K562 (cell line): ENCODE data around the gene RPRM. TPM values are rescaled to one million over a fixed set of nuclear protein-coding genes. Genes with fewer than 3 reads are reported as not detected.

Experiments used
- ATAC-seq: fragments of 200-7000 bp; cut with Tn5 transposase; 3 replicates; pipeline ENCODE4 v1.9.1; 2020; ENCODE audit warnings: moderate library complexity
- BruUV-seq: library from RNA; stranded (reverse); fragments of 400-500 nt; replicated peaks from 2 replicates; lab custom pipeline; 2021; lab: Mats Ljungman, UMichigan
- CTCF ChIA-PET: fragments of 300-600 bp; formaldehyde crosslinking; extraction: SDS; loops from one replicate; lab custom pipeline; 2021; ENCODE audit warnings: low intra/inter-chr PET ratio; lab: Yijun Ruan, JAX
- POLR2A ChIA-PET: fragments of 300-600, 350-650 bp; sonication (Branson Sonifier 250); formaldehyde crosslinking; extraction: SDS; loops from one replicate; lab custom pipeline; 2021; ENCODE audit warnings: antibody characterized with exemption, inconsistent platforms; lab: Yijun Ruan, JAX
- DNase-seq, 4 experiments: peaks; one replicate each; pipeline versions ENCODE4 v3.0.0 to v3.0.0-alpha.2; 2011 to 2018; ENCODE audit warnings: low spot score in 3 of 4, mixed read lengths in 3 of 4; ENCODE audit errors: extremely low read depth in 1 of 4
- FAIRE-seq: peaks from 2 replicates; lab custom pipeline; 2011; peaks lifted over from hg19 to GRCh38; lab: Jason Lieb, UNC
- H2AFZ ChIP-seq: 2 replicates; pipeline ENCODE4 v1.6.0; 2011; ENCODE audit warnings: low read depth, low read length, control low read depth, inconsistent platforms
- H3K27ac ChIP-seq: fragments of 200-600 bp; 3 replicates; pipeline ENCODE4 v1.8.0; 2011; ENCODE audit warnings: low read depth, mild to moderate bottlenecking, control low read depth, inconsistent platforms, low read length, moderate library complexity, mixed read lengths; ENCODE audit errors: extremely low read depth
- H3K27me3 ChIP-seq, 2 experiments: fragments of 300-600 bp in 1 of 2; 2 replicates in 1 of 2; 3 replicates in 1 of 2; pipeline versions ENCODE4 v1.6.0 to v1.8.0; 2011; ENCODE audit warnings: inconsistent platforms in 2 of 2, low read length in 2 of 2, mild to moderate bottlenecking in 1 of 2, mixed read lengths in 1 of 2, moderate library complexity in 1 of 2; ENCODE audit not compliant: control insufficient read depth in 2 of 2, insufficient read depth in 2 of 2
- H3K36me3 ChIP-seq: fragments of 300-600 bp; 3 replicates; pipeline ENCODE4 v1.8.0; 2011; ENCODE audit warnings: mild to moderate bottlenecking, low read length, inconsistent platforms; ENCODE audit not compliant: control insufficient read depth, insufficient read depth
- H3K4me1 ChIP-seq, 2 experiments: fragments of 200-600 bp in 1 of 2; replicated peaks in 1 of 2; 2 replicates in 1 of 2; 3 replicates in 1 of 2; pipeline versions ENCODE4 v1.5.1 to v1.8.0; 2011; ENCODE audit warnings: inconsistent platforms in 2 of 2, low read length in 2 of 2, mild to moderate bottlenecking in 1 of 2, mixed read lengths in 1 of 2, moderate library complexity in 1 of 2; ENCODE audit not compliant: control insufficient read depth in 2 of 2, insufficient read depth in 2 of 2
- H3K4me2 ChIP-seq: 2 replicates; pipeline ENCODE4 v1.6.1; 2011; ENCODE audit warnings: low read length, control low read depth, inconsistent platforms, mixed read lengths; ENCODE audit not compliant: insufficient read depth
- H3K4me3 ChIP-seq: fragments of 200-600 bp; sonication (generic), shearing (Covaris generic); 2 replicates; pipeline ENCODE4 v1.5.1; 2016; ENCODE audit warnings: control low read depth, inconsistent platforms
- H3K79me2 ChIP-seq: fragments of 200-600 bp; 3 replicates; pipeline ENCODE4 v1.8.0; 2011; ENCODE audit warnings: low read length, inconsistent platforms; ENCODE audit not compliant: control insufficient read depth, insufficient read depth
- H3K9ac ChIP-seq, 2 experiments: 2 replicates each; pipeline versions ENCODE4 v1.6.0 to v1.6.1; 2011; ENCODE audit warnings: low read depth in 2 of 2, low read length in 2 of 2, control low read depth in 1 of 2, inconsistent platforms in 1 of 2, mild to moderate bottlenecking in 1 of 2, mixed read lengths in 1 of 2; ENCODE audit not compliant: insufficient read depth in 1 of 2
- H3K9me1 ChIP-seq: one replicate; pipeline ENCODE4 v1.6.0; 2011; ENCODE audit warnings: inconsistent platforms, mild to moderate bottlenecking, low read length, moderate library complexity; ENCODE audit not compliant: control insufficient read depth, insufficient read depth
- H3K9me3 ChIP-seq: replicated peaks from 2 replicates; pipeline ENCODE4 v1.5.1; 2011; ENCODE audit warnings: low read depth, low read length, inconsistent platforms; ENCODE audit not compliant: control insufficient read depth, insufficient read depth
- H4K20me1 ChIP-seq: replicated peaks from 2 replicates; pipeline ENCODE4 v1.6.1; 2011; ENCODE audit warnings: low read length, inconsistent platforms, mixed read lengths; ENCODE audit not compliant: control insufficient read depth, insufficient read depth
- JUND ChIP-seq, 2 experiments: IDR thresholded peaks; 2 replicates in 1 of 2; 3 replicates in 1 of 2; pipeline ENCODE4 v1.6.1; 2011; ENCODE audit warnings: borderline replicate concordance in 2 of 2, low read depth in 2 of 2, low read length in 2 of 2, improper control_type of control experiment in 1 of 2, missing biosample characterization in 1 of 2, missing genetic modification characterization in 1 of 2, missing genetic modification reagents in 1 of 2
- POLR2B ChIP-seq: fragments of 450-650 bp; IDR thresholded peaks from 2 replicates; pipeline ENCODE4 v1.6.1; 2018; ENCODE audit warnings: low read depth; ENCODE audit not compliant: partially characterized antibody
- TCFL5 ChIP-seq: fragments of 250-450 bp; sonication (Bioruptor Pico); conservative IDR thresholded peaks from 2 replicates; pipeline ENCODE4 v1.6.1; 2021; ENCODE audit warnings: mild to moderate bottlenecking, moderate library complexity, matching md5 sums
- ZZZ3 ChIP-seq: fragments of 450-650 bp; IDR thresholded peaks from 2 replicates; pipeline ENCODE4 v1.6.1; 2016; ENCODE audit warnings: antibody characterized with exemption, mild to moderate bottlenecking, moderate library complexity
- WGBS: fragments of 100-300 bp; shearing (Covaris generic); methylation state at CpG from one replicate; pipeline ENCODE4 v1.1.6; 2016; ENCODE audit warnings: low coverage, mixed read lengths; ENCODE audit not compliant: insufficient coverage; ENCODE audit errors: missing lambda C conversion rate; 5-methylcytosine and 5-hydroxymethylcytosine counted together
- in situ Hi-C: fragments of 300-500 bp; cut with MboI; formaldehyde crosslinking; loops from 4 replicates; pipeline ENCODE4 v1.15.0; 2018; ENCODE audit warnings: inconsistent platforms, mixed read lengths
- intact Hi-C: fragments of 100-400 bp; cut with micrococcal nuclease; formaldehyde crosslinking; loops from 2 replicates; pipeline ENCODE4 v1.14.2; 2022
- polyA plus RNA-seq, 8 experiments: library from polyadenylated mRNA; depleted of rRNA in 4 of 8; stranded (reverse) in 5 of 8; unstranded in 3 of 8; fragments of >200 nt; fragmentation: Nextera tagmentation in 2 of 8; fragmentation: Illumina TruSeq in 1 of 8; extraction: Ambion mirVana in 2 of 8; extraction: Trizol in 1 of 8; gene quantifications; 2 replicates each; pipeline versions ENCODE4 v1.2.1 to v1.2.3, GENCODE V29; 2011 to 2014; ENCODE audit warnings: inconsistent platforms in 1 of 8, missing spikeins in 1 of 8
- total RNA-seq, 7 experiments: library from RNA; depleted of rRNA in 6 of 7; stranded (reverse); fragments of >200 nt in 6 of 7; fragmentation: Illumina TruSeq in 2 of 7; extraction: Trizol in 2 of 7; gene quantifications; 2 replicates each; pipeline versions ENCODE4 v1.2.1 to v1.2.3, GENCODE V29; 2011 to 2021; ENCODE audit warnings: low replicate concordance in 1 of 7
- TF ChIP-seq, protein P1 (sequence below): fragments of 250-450 bp; sonication (Bioruptor Pico); IDR thresholded peaks from 2 replicates; pipeline ENCODE4 v1.5.0; 2021; ENCODE audit warnings: mild to moderate bottlenecking, borderline replicate concordance
- TF ChIP-seq, protein P2 (sequence below): sonication (generic); formaldehyde crosslinking; IDR thresholded peaks from 2 replicates; pipeline ENCODE4 v1.8.0; 2022; ENCODE audit warnings: missing genetic modification reagents, mild to moderate bottlenecking, borderline replicate concordance

The RPRM gene
- total and polyA plus RNA-seq, 9 of the 15 experiments (the other 6 are each of a cell fraction or from before 2014, with no cell fraction given), result not detected

DNA sequence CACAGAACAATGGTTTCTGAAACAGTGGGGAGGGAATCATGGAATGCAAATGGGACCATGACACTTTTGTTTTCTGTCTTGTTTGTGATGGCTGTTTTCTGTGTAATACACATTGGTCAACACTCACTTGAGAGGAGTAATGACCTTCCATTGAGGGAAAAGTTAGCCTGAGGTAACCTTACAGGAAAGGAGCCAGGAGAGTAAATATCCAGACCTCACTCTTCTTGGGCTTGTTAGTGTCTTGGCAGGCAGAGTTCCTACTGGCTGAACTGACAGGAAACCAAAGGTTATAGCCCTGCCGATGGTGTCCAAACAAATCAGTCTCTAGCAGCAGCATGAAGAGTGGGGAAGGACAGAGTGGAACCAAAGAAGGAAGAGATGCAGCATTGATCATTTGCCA, 17.2 kb upstream of the RPRM start (continued):
- TF ChIP-seq, protein P1, sequence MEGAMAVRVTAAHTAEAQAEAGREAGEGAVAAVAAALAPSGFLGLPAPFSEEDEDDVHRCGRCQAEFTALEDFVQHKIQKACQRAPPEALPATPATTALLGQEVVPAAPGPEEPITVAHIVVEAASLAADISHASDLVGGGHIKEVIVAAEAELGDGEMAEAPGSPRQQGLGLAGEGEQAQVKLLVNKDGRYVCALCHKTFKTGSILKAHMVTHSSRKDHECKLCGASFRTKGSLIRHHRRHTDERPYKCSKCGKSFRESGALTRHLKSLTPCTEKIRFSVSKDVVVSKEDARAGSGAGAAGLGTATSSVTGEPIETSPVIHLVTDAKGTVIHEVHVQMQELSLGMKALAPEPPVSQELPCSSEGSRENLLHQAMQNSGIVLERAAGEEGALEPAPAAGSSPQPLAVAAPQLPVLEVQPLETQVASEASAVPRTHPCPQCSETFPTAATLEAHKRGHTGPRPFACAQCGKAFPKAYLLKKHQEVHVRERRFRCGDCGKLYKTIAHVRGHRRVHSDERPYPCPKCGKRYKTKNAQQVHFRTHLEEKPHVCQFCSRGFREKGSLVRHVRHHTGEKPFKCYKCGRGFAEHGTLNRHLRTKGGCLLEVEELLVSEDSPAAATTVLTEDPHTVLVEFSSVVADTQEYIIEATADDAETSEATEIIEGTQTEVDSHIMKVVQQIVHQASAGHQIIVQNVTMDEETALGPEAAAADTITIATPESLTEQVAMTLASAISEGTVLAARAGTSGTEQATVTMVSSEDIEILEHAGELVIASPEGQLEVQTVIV, result no peak

DNA sequence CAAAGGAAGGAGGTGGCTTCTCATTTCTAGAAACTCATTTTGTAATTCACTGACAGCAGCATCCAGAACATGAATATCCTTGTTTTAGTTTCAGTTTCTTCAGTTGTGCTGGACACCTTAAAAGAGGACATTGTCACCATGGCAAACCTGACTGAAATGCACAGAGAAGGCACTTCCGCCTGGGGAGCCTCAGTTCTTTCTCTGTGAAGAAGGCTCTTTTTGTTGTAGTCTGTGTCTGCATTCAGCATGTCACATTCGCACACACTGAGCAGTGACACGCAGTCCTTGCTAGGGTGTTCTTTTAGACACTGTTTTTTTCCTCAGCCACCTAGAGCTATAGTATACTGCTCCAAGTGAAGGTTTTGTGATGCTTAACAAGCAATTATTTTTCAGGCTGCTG, 9.5 kb upstream of the RPRM start:
- no TSS peak for BruUV-seq
- Histone ChIP-seq H4K20me1 (no peaks in the 10 kb centered on the region), H3K4me2 (no peak overlapping the region), H3K4me1 (no peaks in the 10 kb centered on the region), H3K9ac (no peak overlapping the region), H3K9me1 (no peaks in the 10 kb centered on the region), H3K27ac (no peak overlapping the region), H3K9me3 (no peaks in the 10 kb centered on the region), H3K27me3 (no peaks in the 10 kb centered on the region), H3K36me3 (no peaks in the 10 kb centered on the region), H3K4me3 (no peak overlapping the region), H3K79me2 (no peaks in the 10 kb centered on the region), H2AFZ (no peak overlapping the region)
- in situ Hi-C loops, result no loop called here
- no peak for DNase-seq
- intact Hi-C loops, result no loop called here
- no peak for ATAC-seq
- 0% methylated on average over 3 of the region's 3 CpGs for WGBS
- ChIA-PET POLR2A (no interaction called here), CTCF (no interaction called here)
- TF ChIP-seq TCFL5 (CRISPR knock-in tag) (no peak), ZZZ3 (no peak), POLR2B (no peak), JUND (IDR thresholded peaks at IDR 0.05; ENCODE audit: borderline replicate concordance, low read depth, low read length) (no peak), JUND (tag; IDR thresholded peaks at IDR 0.05; ENCODE audit: borderline replicate concordance, low read depth, low read length) (no peak)
- TF ChIP-seq, protein P2, sequence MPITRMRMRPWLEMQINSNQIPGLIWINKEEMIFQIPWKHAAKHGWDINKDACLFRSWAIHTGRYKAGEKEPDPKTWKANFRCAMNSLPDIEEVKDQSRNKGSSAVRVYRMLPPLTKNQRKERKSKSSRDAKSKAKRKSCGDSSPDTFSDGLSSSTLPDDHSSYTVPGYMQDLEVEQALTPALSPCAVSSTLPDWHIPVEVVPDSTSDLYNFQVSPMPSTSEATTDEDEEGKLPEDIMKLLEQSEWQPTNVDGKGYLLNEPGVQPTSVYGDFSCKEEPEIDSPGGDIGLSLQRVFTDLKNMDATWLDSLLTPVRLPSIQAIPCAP (CRISPR knock-in tag), result no peak
- FAIRE-seq, result no peak
